Suppressor macrophage (primary cell): Measurements from ENCODE around the gene CLPSL1.
A peak's percentile ranks its signal among the peaks of the same experiment; 100 is the strongest.
"Not testable (repeated sequence)": the region's sequence is repeated elsewhere in the genome, so short reads cannot be mapped to it uniquely, and the experiment has no call there.

Experiments used
- DNase-seq, 4 experiments: peaks; one replicate each; pipeline ENCODE4 v3.0.0-alpha.2; 2020 to 2022
- total RNA-seq, 17 experiments: gene quantifications; one replicate each; lab custom pipeline; 2026; ENCODE audit warnings: mixed read lengths in 6 of 17, inconsistent platforms in 3 of 17; lab: John Stamatoyannopoulos, UW

The CLPSL1 gene, protein sequence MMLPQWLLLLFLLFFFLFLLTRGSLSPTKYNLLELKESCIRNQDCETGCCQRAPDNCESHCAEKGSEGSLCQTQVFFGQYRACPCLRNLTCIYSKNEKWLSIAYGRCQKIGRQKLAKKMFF
- total RNA-seq: 0 to 0.44 (median 0) reads per million in 17 experiments

DNA sequence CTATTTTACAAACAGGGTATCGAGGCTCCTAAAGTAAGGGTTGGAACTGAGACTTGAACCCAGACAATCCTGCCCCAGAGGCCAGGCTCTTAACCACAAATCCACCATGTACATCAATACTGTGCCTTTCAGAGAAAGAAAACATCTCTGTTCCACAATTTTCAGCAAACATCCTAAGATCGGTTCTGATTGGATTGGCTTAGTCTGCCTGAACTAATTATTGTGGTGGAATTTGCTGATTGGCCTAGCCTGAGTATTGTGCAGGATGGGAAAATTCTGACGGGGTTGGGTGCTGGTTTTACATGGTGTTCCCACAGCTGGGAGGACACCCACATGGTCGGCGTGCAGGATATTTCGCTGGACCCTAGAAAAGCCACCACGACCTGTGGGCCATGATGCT is at the start of gene CLPSL1:
Gene CLPSL1 (plus strand): TSS at position 301 of the 400 bp plus-strand sequence. CDS start 92 bp downstream, at position 393.
- DNase-seq: no peak

DNA sequence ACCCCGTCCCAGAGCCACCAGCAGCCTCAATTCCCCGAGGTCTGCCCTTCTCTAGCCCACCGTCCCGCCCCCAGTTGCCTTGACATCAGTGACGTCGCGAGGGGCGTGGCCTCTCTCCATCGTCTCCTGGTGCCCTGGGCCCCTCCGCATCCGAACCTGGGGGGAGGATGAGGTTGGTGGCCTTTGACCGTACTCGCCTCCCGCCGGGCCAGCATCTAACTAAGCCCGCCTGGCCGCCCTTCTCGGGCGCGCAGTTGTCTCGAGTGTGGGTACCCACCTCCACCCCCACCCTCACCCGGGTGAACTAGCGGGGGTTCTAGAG is 49.4 kb upstream of the CLPSL1 start:
- peak in 3 of 4 experiments; percentile 31 to 55 (median 36) for DNase-seq

DNA sequence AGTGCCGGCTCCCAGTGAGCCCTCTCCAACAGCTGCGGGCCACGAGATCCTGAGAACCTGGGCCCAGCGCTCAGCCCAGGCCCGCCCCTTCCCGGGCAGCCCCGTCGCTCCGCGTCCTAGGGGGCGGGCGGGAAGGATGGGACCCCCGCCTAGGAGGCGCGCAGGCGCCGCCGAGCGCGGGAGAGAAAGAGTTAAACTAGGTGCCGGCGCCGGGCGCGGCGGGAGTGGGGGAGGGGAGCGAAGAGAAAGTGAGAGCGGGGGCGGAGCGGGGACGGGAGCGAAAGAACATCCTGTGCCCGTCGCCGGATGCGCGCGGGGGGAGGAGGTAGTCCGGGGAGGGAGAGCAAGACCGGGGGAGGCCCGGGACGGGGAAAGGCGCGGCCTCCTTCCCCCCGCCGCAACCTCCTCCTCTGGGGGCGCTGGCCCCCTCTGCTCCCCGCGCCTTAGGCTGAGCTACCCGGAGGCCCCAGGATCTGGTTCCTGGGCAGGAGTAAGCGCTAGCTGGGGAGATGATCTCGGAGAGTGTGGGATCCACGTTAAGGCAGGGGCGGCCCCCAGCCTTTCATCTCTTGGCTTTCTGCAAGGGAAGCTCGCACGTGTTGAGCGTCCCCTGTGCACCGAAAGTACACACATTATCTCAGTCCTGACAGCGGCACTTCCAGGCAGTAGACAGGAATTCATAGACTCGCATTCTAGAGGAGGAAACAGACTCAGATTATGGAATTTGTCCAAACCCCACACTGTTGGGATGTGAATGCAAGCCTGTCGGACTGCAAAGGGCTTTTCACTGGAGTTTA is 48.9 kb upstream of the CLPSL1 start:
- peak; percentile 34 to 69 (median 52) for DNase-seq

DNA sequence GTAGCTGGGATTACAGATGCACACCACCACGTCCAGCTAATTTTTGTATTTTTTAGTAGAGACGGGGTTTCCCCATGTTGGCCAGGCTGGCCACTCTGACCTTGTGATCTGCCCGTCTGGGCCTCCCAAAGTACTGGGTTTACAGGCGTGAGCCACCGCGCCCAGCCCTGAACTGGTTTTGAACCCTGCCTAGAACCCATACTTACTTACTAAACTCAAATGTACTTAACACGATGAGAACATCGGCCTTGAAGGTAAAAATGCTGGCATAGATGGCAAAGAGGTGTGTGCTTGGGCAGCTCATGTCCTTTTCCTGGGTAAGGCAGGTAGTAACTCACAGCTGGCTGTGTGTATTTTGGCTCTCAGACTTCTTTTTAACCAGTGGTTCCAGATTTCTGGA is 47.2 kb upstream of the CLPSL1 start:
- no peak for DNase-seq

DNA sequence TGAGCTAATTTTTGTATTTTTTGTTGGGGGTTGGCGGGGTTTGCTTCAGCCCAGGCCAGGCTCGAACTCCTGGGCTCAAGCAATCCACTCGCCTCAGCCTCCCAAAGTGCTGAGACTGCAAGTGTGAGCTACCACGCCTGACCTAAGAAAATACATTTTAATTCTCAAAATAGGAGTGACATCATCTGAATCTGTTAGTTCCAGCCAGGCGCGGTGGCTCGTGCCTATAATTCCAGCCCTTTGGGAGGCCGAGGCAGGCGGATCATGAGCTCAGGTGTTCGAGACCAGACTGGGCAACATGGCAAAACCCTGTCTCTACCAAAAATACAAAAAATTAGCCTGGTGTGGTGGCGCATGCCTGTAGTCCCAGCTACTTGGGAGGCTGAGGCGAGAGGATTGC is 46.5 kb upstream of the CLPSL1 start:
- not testable (repeated sequence) for DNase-seq

DNA sequence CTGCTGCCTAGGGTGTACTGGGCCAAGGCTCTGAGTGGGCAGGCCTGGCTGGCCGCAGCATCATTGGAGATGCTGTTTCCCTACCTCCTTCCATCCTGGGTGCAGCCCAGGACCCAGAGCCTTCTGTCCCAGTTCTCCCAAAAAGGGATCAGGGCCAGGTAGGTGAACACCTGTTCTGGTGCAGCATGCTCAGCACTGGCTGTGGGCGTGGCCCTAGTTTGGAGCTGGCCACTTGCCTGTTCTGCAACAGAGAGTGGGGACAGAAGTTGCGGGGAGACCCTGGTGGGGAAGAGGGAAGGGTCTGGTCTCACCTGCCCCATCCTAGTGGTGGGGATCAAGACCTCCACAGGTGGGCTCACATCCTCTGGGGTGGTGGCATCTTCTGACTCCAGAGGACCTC is 45.4 kb upstream of the CLPSL1 start:
- no peak for DNase-seq

DNA sequence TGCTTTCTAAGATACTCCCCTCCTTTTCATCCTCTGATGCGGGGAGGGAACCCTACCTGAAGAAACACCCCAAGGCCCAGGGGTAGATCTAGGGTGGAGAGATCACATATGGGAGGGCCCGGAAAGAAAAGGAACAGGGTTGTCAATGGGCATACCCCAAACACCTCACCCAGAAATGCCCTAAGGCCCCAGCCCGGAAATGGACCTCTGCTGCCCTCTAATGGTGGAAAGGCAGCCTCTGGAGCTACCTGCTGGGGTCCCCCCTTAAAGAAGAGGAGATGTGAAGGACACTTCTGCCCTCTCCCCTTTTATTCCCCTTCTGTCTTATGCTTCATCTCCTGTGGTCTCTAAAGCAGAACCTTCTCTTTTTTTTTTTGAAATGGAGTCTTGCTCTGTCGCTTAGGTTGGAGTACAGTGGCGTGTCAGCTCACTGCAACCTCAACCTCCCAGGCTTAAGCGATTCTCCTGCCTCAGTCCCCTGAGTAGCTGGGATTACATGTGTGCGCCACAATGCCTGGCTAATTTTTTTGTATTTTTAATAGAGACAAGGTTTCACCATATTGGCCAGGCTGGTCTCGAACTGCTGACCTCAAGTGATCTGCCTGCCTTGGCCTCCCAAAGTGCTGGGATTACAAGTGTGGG is 44.4 kb upstream of the CLPSL1 start:
- peak; percentile 71 to 85 (median 80) for DNase-seq

DNA sequence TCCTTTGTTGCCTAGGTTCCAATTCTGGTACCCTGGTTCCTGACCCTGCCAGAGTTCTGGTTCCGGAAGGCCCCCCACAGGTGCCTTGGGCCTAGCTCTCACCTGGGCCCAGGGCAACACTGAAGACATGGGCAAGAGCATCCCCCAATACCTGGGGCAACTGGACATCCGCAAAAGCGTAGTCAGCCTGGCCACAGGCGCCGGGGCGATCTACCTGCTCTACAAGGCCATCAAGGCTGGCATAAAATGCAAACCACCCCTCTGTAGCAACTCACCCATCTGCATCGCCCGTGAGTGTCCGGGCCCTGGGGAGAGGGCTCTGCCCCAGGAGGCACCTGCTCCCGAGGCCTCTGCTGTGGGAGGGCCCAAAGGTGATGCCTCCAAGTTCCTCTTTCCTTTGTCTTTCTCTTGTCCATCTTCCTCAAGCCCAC is 43.8 kb upstream of the CLPSL1 start, which contains the start of gene ARMC12:
Gene ARMC12 (plus strand): TSS at position 51 of the 431 bp plus-strand sequence. CDS start 77 bp downstream, at position 128.
- DNase-seq: no peak

DNA sequence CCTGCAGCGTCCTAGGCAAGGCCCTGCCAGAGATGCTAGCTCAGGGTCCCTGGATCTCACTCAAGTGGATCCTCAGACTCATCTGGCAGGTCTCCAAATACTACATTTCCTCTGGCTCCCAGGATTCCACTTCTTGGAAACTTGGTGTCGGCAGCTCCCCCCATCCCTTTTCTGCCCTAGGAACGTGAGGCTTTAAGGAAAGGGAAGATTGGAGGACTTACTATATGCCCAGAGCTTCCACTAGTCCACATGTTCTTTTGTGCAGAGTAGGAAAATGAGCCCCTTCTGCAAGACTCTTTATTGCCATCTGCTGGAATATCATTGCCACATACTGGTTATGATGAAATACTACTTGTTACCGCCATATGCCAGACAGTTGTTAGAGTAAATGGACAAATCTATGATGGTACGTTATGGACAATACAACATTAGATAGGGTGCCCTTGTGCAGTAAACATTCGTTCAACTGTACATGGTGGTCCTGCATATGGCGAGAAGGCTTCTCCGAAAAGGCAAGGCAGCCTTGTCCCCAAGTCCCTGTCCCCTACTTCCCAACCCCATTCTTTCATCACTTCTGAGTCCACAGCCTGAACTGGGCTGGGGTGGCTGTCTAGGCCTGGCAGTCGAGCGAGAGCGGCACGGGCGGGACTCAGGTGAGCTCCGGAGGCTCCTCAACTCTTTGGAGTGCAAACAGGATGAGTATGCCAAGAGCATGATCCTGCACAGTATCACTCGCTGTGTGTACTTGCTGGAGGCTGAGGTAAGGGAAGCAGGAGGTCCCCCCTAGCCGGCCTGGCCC is 43.2 kb upstream of the CLPSL1 start:
- peak; percentile 61 to 90 (median 77) for DNase-seq

DNA sequence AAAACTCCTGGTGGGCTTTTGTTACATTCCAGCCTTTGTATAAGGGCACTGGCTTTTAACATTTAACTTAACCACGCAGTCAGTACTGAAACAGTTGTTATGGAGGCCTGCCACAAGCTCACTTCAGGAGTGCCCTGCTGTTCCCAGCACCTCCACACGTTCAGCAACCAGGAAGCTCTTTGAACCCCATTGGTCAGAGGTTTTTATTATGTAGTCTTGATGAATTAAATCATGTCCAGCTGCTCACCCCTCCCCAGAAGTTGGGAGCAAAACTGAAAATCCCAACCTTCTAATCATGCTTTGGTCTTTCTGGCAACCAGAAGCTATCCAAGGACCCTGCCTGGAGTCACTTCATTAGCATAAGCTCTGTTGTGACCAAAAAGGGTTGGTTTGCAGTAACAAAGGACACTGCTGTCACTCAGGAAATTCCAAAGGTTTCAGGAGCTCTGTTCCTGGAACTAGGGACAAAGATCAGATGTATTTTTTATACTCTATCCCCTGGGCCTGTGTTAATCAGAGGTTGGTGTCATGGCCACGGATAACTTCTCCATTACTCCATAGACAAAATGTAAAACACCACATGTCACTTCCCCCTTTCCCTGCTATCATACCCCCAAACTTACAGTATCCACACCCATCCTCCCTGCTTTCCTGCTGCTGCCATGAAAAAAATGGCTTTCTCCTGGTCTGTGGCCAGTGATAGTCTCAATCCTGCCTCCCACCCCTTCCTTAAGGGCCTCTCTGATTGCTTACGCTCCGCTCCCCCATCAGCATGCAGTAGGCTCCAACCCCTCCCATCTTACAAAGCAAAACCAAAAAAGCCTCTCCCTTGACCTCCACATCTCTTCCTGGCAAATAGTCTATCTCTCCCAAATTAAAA is 40.9 kb upstream of the CLPSL1 start:
- peak in 1 of 4 experiments; percentile 29 for DNase-seq

DNA sequence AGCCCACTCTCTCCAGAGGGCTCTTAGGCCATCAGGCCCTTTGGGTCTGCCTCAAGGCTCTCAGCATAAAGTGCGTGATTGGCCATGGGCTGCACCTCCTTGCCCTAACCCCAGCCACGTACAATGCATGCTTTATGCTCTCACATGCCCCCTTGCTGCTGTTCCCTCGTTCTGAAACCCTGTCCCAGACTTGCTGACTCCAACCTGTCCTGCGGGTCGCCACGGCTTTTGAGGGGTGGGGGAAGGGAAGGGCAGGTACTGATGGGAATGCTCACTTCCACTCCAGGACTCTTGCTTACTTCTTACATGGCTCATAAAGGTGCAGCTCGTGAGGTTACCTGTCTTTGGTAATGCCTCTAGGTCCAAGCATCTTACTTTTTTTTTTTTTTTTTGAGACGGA is 38.0 kb upstream of the CLPSL1 start:
- DNase-seq: no peak

DNA sequence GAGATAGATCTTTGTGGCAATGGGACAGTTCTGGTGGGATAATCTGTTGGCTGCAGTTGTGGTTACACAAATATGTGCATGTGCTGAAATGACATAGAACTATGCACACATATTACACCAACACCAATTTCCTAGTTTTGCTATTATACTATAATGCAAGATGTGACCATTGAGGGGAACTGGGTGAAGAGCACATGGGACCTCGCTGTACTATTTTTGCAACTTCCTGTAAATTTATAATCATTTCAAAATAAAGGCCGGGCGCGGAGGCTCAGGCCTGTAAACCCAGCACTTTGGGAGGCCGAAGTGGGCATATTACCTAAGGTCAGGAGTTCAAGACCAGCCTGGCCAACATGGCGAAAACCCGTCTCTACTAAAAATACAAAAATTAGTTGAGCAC is 35.3 kb upstream of the CLPSL1 start:
- DNase-seq: peak; percentile 55 to 77 (median 66)

DNA sequence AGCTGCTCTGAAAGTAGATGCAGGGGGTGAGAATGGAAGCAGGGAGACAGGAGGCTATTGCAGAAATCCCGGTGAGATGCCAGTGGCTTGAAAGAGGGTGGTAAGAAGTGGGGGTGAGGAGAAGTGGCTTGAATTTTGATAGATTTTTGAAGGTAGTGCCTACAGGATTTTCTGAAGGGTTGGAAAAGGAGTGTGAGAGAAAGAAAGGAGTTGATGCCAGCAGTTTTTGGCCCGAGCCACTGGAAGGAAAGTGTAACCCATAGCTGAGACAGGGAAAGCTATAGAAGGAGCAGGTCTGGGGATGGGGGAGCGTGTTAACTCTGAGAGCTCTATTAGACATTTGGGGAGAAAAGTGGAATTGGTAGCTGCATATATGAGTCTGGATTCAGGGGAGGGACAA is 34.3 kb upstream of the CLPSL1 start:
- DNase-seq: no peak

DNA sequence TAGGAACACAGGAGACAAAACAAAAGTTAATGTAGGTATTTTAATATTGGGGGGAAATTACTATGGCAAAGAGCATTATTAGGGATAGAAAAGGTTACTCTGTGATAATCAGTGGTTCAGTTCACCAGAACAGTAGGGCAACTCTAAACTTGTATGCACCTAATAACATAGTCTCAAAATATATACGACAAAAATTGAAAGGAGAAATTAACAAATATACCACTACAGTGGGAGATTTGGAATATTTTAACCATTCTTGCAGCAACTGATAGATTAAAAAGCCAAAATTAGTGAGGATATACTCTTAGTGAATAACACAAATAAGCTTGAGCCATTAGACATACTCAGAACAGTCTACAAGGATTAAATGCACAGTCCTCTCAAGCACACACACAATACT is 32.9 kb upstream of the CLPSL1 start:
- DNase-seq: no peak

DNA sequence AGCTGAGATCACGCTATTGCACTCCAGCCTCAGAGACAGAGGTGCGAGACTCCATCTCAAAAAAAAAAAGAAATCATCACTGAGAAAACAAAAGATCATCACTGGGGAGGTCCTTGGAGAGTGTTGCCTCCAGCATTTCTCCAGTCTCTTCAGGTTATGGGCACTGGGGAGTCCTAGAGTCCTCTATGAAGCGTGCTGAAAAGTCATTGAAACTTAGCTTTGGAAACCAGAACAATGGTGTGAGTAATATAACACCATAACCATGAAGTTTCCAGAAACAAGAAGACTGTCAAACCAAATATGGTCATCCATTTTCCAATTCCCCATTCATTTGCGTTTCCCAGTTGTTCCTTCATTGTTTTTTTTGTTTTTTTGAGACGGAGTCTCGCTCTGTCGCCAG is 30.3 kb upstream of the CLPSL1 start:
- no peak for DNase-seq

DNA sequence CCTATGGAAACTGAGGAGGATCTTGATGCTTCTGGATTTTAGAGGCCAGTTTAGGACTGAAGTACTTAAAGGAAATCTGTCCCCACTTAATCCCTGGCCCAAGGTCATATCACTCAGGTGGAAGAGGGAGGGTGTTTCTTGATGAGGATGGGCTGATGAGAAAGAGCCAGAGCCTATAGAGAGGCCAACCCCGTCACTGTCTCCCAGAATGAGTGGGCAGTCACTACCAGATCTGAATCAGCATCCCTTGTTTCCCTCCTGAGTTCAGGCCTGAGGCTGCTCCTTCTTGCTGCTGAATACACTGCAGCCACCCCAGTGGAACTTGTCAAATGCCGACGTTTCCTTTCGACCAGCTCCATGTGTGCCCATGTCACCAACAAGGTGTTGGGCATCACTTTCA is 29.2 kb upstream of the CLPSL1 start:
- no peak for DNase-seq

DNA sequence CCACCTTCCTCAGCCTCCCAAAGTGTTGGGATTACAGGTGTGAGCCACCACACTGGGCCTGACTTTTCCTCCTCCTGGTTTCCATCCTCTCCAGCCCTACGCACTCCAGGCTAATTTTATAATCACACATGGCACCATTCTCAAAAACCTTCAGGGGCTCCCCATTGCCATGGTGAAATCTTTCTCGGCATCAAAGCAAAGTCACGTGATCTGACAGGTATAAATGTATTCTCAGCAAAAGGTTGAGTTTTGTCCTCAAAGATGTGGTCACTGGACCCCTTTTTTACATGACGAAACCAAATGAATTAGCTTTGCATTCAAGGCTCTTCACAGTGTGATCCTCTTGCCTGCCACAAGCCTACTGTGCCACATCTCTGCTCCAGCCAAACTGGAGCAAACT is 28.5 kb upstream of the CLPSL1 start:
- no peak for DNase-seq

DNA sequence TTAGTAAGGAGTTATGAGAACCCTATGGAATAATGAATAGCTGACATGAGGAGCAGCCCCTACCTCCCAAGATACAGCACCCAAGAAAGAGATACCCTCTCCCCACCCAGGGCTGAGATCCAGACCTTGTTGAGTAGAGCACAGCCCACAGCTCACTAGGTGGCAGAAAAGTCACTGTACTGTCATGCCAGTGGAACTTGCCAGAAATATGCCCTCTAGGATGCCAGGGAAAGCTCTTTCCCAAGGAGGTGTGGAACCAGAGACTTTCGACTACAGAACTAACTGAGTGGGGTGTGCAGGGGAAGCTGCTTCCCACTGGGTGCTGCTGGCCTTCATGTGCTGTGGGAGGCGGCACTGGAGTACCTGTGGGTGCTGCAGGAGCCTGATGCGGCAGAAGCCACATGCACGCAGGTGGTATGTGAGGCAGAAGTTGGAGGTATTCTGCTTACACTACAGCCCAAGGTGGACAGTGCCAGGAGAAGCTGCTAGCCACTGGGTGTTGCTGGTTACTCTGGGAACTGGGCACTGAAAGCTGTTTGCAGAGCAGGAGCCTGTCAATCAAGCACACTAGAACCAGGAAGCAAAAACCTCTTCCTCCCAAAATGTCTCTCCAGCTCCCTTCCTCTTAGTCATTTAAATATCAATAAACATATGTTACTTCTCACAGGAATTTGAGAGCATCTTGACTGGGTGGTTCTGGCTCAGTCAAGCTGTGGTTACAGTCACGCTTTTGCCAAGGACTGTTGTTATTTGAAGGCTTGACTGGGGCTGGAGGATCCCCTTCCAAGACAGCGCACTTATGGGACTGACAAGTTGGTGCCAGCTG is 26.2 kb upstream of the CLPSL1 start:
- DNase-seq: no peak

DNA sequence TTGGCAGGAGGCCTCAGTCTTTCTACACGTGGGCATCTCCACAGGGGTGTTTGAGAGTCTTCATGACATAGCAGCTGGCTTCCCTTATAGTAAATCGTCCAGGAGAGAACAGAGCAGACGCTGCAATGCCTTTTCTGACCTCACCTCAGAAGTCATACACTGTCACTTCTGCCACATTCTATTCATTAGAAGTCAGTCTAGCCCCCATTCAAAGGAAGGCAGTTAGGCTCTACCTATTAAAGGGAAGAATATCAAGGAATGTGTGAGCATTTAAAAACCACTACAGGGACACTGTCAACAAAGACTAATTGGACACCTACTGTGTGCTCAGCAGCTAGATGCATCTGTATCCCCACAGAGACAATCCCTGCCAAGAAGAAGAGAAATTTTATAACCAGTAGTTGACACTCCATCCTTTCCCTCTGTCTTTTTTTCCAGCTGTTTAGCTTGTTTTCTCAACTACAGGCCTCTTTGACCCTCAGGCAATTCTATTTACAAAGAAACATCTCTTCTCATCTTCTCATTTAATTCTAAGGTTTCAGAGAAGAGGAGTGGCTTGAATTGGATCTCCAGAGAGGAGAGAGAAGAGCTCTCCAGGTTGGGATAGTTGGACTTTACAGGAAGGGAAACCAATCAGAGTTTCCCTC is 25.4 kb upstream of the CLPSL1 start:
- DNase-seq: no peak

DNA sequence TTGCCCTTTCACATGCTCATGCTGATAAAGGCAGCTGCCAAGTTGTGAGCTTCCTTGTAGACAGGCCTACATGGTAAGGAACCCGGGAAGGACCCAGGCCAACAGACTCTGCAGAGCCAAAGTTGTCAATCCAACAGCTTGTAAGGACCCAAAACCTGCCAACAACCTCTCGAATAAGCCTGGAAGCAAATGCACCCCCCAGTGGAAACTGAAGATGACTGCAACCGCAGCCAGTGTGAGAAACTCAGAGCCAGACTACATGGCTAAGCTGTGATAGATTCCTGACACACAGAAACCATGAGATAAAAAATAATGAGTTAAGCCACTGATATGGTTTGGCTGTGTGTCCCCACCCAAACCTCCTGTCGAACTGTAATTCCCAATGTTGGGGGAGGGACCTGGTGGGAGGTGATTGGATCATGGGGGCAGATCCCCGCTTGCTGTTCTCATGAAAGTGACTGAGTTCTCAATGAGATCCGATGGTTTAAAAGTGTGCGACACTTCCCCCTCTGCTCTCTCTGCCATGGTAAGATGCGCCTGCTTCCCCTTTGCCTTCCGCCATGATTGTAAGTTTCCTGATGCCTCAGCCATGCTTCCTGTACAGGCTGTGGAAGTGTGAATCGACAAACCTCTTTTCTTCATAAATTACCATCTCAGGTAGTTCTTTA is 23.2 kb upstream of the CLPSL1 start:
- DNase-seq: peak in 3 of 4 experiments; percentile 11 to 40 (median 18)
